Right atrium auricular region (tissue), 2 donors: ENCODE measurements around the gene SEC61G. TPM values are rescaled to one million over a fixed set of nuclear protein-coding genes. Genes with fewer than 3 reads are reported as not detected.

Experiments used
- DNase-seq: peaks from one replicate; pipeline ENCODE4 v3.0.0-alpha.2; 2019; ENCODE audit warnings: low spot score
- H3K27ac ChIP-seq, 2 donors: fragments of 200-600 bp; sonication (generic); 1 replicate in 1 of 2; 2 replicates in 1 of 2; pipeline ENCODE4 v1.5.1; 2016 to 2019
- H3K27me3 ChIP-seq, 2 donors: fragments of 200-600 bp; sonication (generic); one replicate each; pipeline versions ENCODE4 v1.5.1 to v1.6.0; 2017 to 2019
- H3K36me3 ChIP-seq: fragments of 200-600 bp; sonication (generic); one replicate; pipeline ENCODE4 v1.5.1; 2016
- H3K4me1 ChIP-seq, 2 donors: fragments of 200-600 bp; sonication (generic); one replicate each; pipeline versions ENCODE4 v1.5.1 to v1.6.0; 2017 to 2019
- H3K4me3 ChIP-seq, 2 donors: fragments of 200-600 bp; sonication (generic); 1 replicate in 1 of 2; 2 replicates in 1 of 2; pipeline ENCODE4 v1.5.1; 2017 to 2019; ENCODE audit warnings: mild to moderate bottlenecking in 1 of 2, moderate library complexity in 1 of 2
- H3K9me3 ChIP-seq, 2 donors: fragments of 200-600 bp; sonication (generic); one replicate each; pipeline ENCODE4 v1.5.1; 2019
- CTCF ChIP-seq, 2 donors: fragments of 200-600 bp; sonication (generic); IDR thresholded peaks; one replicate each; pipeline ENCODE4 v1.5.1; 2019; ENCODE audit warnings: antibody characterized with exemption in 2 of 2
- total RNA-seq, 2 donors: library from RNA; depleted of rRNA; stranded (reverse); fragments of >200 nt; gene quantifications; one replicate each; pipeline ENCODE4 v1.1.0, GENCODE V29; 2016

Gene SEC61G
- total RNA-seq, 2 donors from 2014 or later = 219 to 307 TPM

- H3K36me3 ChIP-seq = no peaks in the 10 kb centered on the region
- no peaks in the 10 kb centered on the region for H3K9me3 ChIP-seq
- TF ChIP-seq CTCF (IDR thresholded peaks at IDR 0.05) = no peak
- DNase-seq = no peak
- no peak overlapping the region for H3K4me3 ChIP-seq
- H3K4me1 ChIP-seq = no peaks in the 10 kb centered on the region
- H3K27ac ChIP-seq = no peak overlapping the region
- no peaks in the 10 kb centered on the region for H3K27me3 ChIP-seq
These were observed 30.6 kb downstream of the SEC61G start for GRCh38 chr7:54728411-54728810.

- no peaks in the 10 kb centered on the region for H3K4me1 ChIP-seq
- H3K9me3 ChIP-seq = no peaks in the 10 kb centered on the region
- H3K4me3 ChIP-seq = no peak overlapping the region
- H3K27ac ChIP-seq = no peak overlapping the region
- H3K36me3 ChIP-seq = no peaks in the 10 kb centered on the region
- no peaks in the 10 kb centered on the region for H3K27me3 ChIP-seq
- TF ChIP-seq CTCF (IDR thresholded peaks at IDR 0.05) = no peak
- DNase-seq = no peak
These were observed 33.8 kb downstream of the SEC61G start for GRCh38 chr7:54725255-54725654.

GRCh38 chr7:54722502-54722901 lies 36.5 kb downstream of the SEC61G start:
- TF ChIP-seq CTCF (IDR thresholded peaks at IDR 0.05) = no peak
- Histone ChIP-seq H3K36me3 (no peaks in the 10 kb centered on the region), H3K4me1 (no peaks in the 10 kb centered on the region), H3K4me3 (no peak overlapping the region), H3K9me3 (no peaks in the 10 kb centered on the region), H3K27me3 (no peaks in the 10 kb centered on the region), H3K27ac (no peak overlapping the region)
- DNase-seq = no peak

- Histone ChIP-seq H3K27ac (no peak overlapping the region), H3K4me1 (no peaks in the 10 kb centered on the region), H3K9me3 (no peaks in the 10 kb centered on the region), H3K27me3 (no peaks in the 10 kb centered on the region), H3K4me3 (no peak overlapping the region), H3K36me3 (no peaks in the 10 kb centered on the region)
- no peak for TF ChIP-seq CTCF (IDR thresholded peaks at IDR 0.05)
- DNase-seq = no peak
These were observed 37.0 kb downstream of the SEC61G start for GRCh38 chr7:54722026-54722425.

GRCh38 chr7:54719974-54720373 lies 39.0 kb downstream of the SEC61G start:
- no peaks in the 10 kb centered on the region for H3K27me3 ChIP-seq
- H3K4me1 ChIP-seq = no peaks in the 10 kb centered on the region
- no peak for TF ChIP-seq CTCF (IDR thresholded peaks at IDR 0.05)
- no peak overlapping the region for H3K4me3 ChIP-seq
- H3K36me3 ChIP-seq = no peaks in the 10 kb centered on the region
- no peaks in the 10 kb centered on the region for H3K9me3 ChIP-seq
- H3K27ac ChIP-seq = no peak overlapping the region
- DNase-seq = no peak

GRCh38 chr7:54719425-54719824 lies 39.6 kb downstream of the SEC61G start:
- Histone ChIP-seq H3K36me3 (no peaks in the 10 kb centered on the region), H3K4me1 (no peaks in the 10 kb centered on the region), H3K27me3 (no peaks in the 10 kb centered on the region), H3K27ac (no peak overlapping the region), H3K9me3 (no peaks in the 10 kb centered on the region), H3K4me3 (no peak overlapping the region)
- TF ChIP-seq CTCF (IDR thresholded peaks at IDR 0.05) = no peak
- DNase-seq = no peak
